K562 (cell line): ENCODE measurements around the gene THAP8. TPM values are rescaled to one million over a fixed set of nuclear protein-coding genes. Genes with fewer than 3 reads are reported as not detected.

Source experiments
- ATAC-seq: fragments of 200-7000 bp; cut with Tn5 transposase; 3 replicates; pipeline ENCODE4 v1.9.1; 2020; ENCODE audit warnings: moderate library complexity
- BruUV-seq: library from RNA; stranded (reverse); fragments of 400-500 nt; replicated peaks from 2 replicates; lab custom pipeline; 2021; lab: Mats Ljungman, UMichigan
- CTCF ChIA-PET: fragments of 300-600 bp; formaldehyde crosslinking; extraction: SDS; loops from one replicate; lab custom pipeline; 2021; ENCODE audit warnings: low intra/inter-chr PET ratio; lab: Yijun Ruan, JAX
- POLR2A ChIA-PET: fragments of 300-600, 350-650 bp; sonication (Branson Sonifier 250); formaldehyde crosslinking; extraction: SDS; loops from one replicate; lab custom pipeline; 2021; ENCODE audit warnings: antibody characterized with exemption, inconsistent platforms; lab: Yijun Ruan, JAX
- DNase-seq, 4 experiments: peaks; one replicate each; pipeline versions ENCODE4 v3.0.0 to v3.0.0-alpha.2; 2011 to 2018; ENCODE audit warnings: low spot score in 3 of 4, mixed read lengths in 3 of 4; ENCODE audit errors: extremely low read depth in 1 of 4
- FAIRE-seq: peaks from 2 replicates; lab custom pipeline; 2011; peaks lifted over from hg19 to GRCh38; lab: Jason Lieb, UNC
- H2AFZ ChIP-seq: 2 replicates; pipeline ENCODE4 v1.6.0; 2011; ENCODE audit warnings: low read depth, low read length, control low read depth, inconsistent platforms
- H3K27ac ChIP-seq: fragments of 200-600 bp; 3 replicates; pipeline ENCODE4 v1.8.0; 2011; ENCODE audit warnings: low read depth, mild to moderate bottlenecking, control low read depth, inconsistent platforms, low read length, moderate library complexity, mixed read lengths; ENCODE audit errors: extremely low read depth
- H3K27me3 ChIP-seq, 2 experiments: fragments of 300-600 bp in 1 of 2; 2 replicates in 1 of 2; 3 replicates in 1 of 2; pipeline versions ENCODE4 v1.6.0 to v1.8.0; 2011; ENCODE audit warnings: inconsistent platforms in 2 of 2, low read length in 2 of 2, mild to moderate bottlenecking in 1 of 2, mixed read lengths in 1 of 2, moderate library complexity in 1 of 2; ENCODE audit not compliant: control insufficient read depth in 2 of 2, insufficient read depth in 2 of 2
- H3K36me3 ChIP-seq: fragments of 300-600 bp; 3 replicates; pipeline ENCODE4 v1.8.0; 2011; ENCODE audit warnings: mild to moderate bottlenecking, low read length, inconsistent platforms; ENCODE audit not compliant: control insufficient read depth, insufficient read depth
- H3K4me1 ChIP-seq, 2 experiments: fragments of 200-600 bp in 1 of 2; replicated peaks in 1 of 2; 2 replicates in 1 of 2; 3 replicates in 1 of 2; pipeline versions ENCODE4 v1.5.1 to v1.8.0; 2011; ENCODE audit warnings: inconsistent platforms in 2 of 2, low read length in 2 of 2, mild to moderate bottlenecking in 1 of 2, mixed read lengths in 1 of 2, moderate library complexity in 1 of 2; ENCODE audit not compliant: control insufficient read depth in 2 of 2, insufficient read depth in 2 of 2
- H3K4me2 ChIP-seq: 2 replicates; pipeline ENCODE4 v1.6.1; 2011; ENCODE audit warnings: low read length, control low read depth, inconsistent platforms, mixed read lengths; ENCODE audit not compliant: insufficient read depth
- H3K4me3 ChIP-seq: fragments of 200-600 bp; sonication (generic), shearing (Covaris generic); 2 replicates; pipeline ENCODE4 v1.5.1; 2016; ENCODE audit warnings: control low read depth, inconsistent platforms
- H3K79me2 ChIP-seq: fragments of 200-600 bp; 3 replicates; pipeline ENCODE4 v1.8.0; 2011; ENCODE audit warnings: low read length, inconsistent platforms; ENCODE audit not compliant: control insufficient read depth, insufficient read depth
- H3K9ac ChIP-seq, 2 experiments: 2 replicates each; pipeline versions ENCODE4 v1.6.0 to v1.6.1; 2011; ENCODE audit warnings: low read depth in 2 of 2, low read length in 2 of 2, control low read depth in 1 of 2, inconsistent platforms in 1 of 2, mild to moderate bottlenecking in 1 of 2, mixed read lengths in 1 of 2; ENCODE audit not compliant: insufficient read depth in 1 of 2
- H3K9me1 ChIP-seq: one replicate; pipeline ENCODE4 v1.6.0; 2011; ENCODE audit warnings: inconsistent platforms, mild to moderate bottlenecking, low read length, moderate library complexity; ENCODE audit not compliant: control insufficient read depth, insufficient read depth
- H3K9me3 ChIP-seq: replicated peaks from 2 replicates; pipeline ENCODE4 v1.5.1; 2011; ENCODE audit warnings: low read depth, low read length, inconsistent platforms; ENCODE audit not compliant: control insufficient read depth, insufficient read depth
- H4K20me1 ChIP-seq: replicated peaks from 2 replicates; pipeline ENCODE4 v1.6.1; 2011; ENCODE audit warnings: low read length, inconsistent platforms, mixed read lengths; ENCODE audit not compliant: control insufficient read depth, insufficient read depth
- CHD7 ChIP-seq: fragments of 200-600 bp; sonication (generic); IDR thresholded peaks from one replicate; pipeline ENCODE4 v1.6.1; 2012; ENCODE audit warnings: mild to moderate bottlenecking, low read depth, low read length, inconsistent platforms
- HNRNPLL ChIP-seq: fragments of 200-400 bp; formaldehyde crosslinking; IDR thresholded peaks from 2 replicates; pipeline ENCODE4 v1.6.1; 2017; ENCODE audit warnings: low read length, low read depth, mild to moderate bottlenecking; ENCODE audit not compliant: poor library complexity, severe bottlenecking
- KDM2B ChIP-seq: fragments of 250-450 bp; sonication (Bioruptor Pico); IDR thresholded peaks from 2 replicates; pipeline ENCODE4 v1.8.0; 2021; ENCODE audit warnings: mild to moderate bottlenecking, moderate library complexity
- MECOM ChIP-seq: fragments of 250-450 bp; sonication (Bioruptor Pico); IDR thresholded peaks from 2 replicates; pipeline ENCODE4 v1.8.0; 2022; ENCODE audit warnings: inconsistent platforms
- MTA3 ChIP-seq: fragments of 450-650 bp; formaldehyde crosslinking; IDR thresholded peaks from 2 replicates; pipeline ENCODE4 v1.6.1; 2017; ENCODE audit warnings: mild to moderate bottlenecking, borderline replicate concordance
- TFE3 ChIP-seq: fragments of 450-650 bp; formaldehyde crosslinking; IDR thresholded peaks from 2 replicates; pipeline ENCODE4 v1.4.0; 2020; ENCODE audit warnings: mild to moderate bottlenecking, mixed read lengths
- ZNF274 ChIP-seq: IDR thresholded peaks from 2 replicates; pipeline ENCODE4 v1.6.1; 2011; ENCODE audit warnings: low read depth, mild to moderate bottlenecking, low read length, moderate library complexity, borderline replicate concordance
- ZNF707 ChIP-seq: fragments of 250-450 bp; sonication (Bioruptor Pico); conservative IDR thresholded peaks from 2 replicates; pipeline ENCODE4 v1.8.0; 2022; ENCODE audit warnings: inconsistent platforms, mild to moderate bottlenecking, moderate library complexity
- ZNF766 ChIP-seq: fragments of 200-800 bp; sonication (Bioruptor generic); conservative IDR thresholded peaks from 2 replicates; pipeline ENCODE4 v1.6.1; 2016; ENCODE audit warnings: missing genetic modification characterization, missing compliant biosample characterization
- WGBS: fragments of 100-300 bp; shearing (Covaris generic); methylation state at CpG from one replicate; pipeline ENCODE4 v1.1.6; 2016; ENCODE audit warnings: low coverage, mixed read lengths; ENCODE audit not compliant: insufficient coverage; ENCODE audit errors: missing lambda C conversion rate; 5-methylcytosine and 5-hydroxymethylcytosine counted together
- in situ Hi-C: fragments of 300-500 bp; cut with MboI; formaldehyde crosslinking; loops from 4 replicates; pipeline ENCODE4 v1.15.0; 2018; ENCODE audit warnings: inconsistent platforms, mixed read lengths
- intact Hi-C: fragments of 100-400 bp; cut with micrococcal nuclease; formaldehyde crosslinking; loops from 2 replicates; pipeline ENCODE4 v1.14.2; 2022
- polyA plus RNA-seq, 8 experiments: library from polyadenylated mRNA; depleted of rRNA in 4 of 8; stranded (reverse) in 5 of 8; unstranded in 3 of 8; fragments of >200 nt; fragmentation: Nextera tagmentation in 2 of 8; fragmentation: Illumina TruSeq in 1 of 8; extraction: Ambion mirVana in 2 of 8; extraction: Trizol in 1 of 8; gene quantifications; 2 replicates each; pipeline versions ENCODE4 v1.2.1 to v1.2.3, GENCODE V29; 2011 to 2014; ENCODE audit warnings: inconsistent platforms in 1 of 8, missing spikeins in 1 of 8
- total RNA-seq, 7 experiments: library from RNA; depleted of rRNA in 6 of 7; stranded (reverse); fragments of >200 nt in 6 of 7; fragmentation: Illumina TruSeq in 2 of 7; extraction: Trizol in 2 of 7; gene quantifications; 2 replicates each; pipeline versions ENCODE4 v1.2.1 to v1.2.3, GENCODE V29; 2011 to 2021; ENCODE audit warnings: low replicate concordance in 1 of 7

Gene THAP8
- total and polyA plus RNA-seq, 9 of the 15 experiments (the other 6 are each of a cell fraction or from before 2014, with no cell fraction given) = 0.11 to 2.0 (median 0.94) TPM

- Histone ChIP-seq H3K79me2 (no peaks in the 10 kb centered on the region), H3K36me3 (0 out of 3 replicates have a peak, but pooled peaks cover 5% of the 10 kb centered on the region), H3K4me3 (no peak overlapping the region), H3K9ac (no peak overlapping the region), H2AFZ (no peak overlapping the region), H3K4me1 (peaks cover 0 to 3% of the 10 kb centered on the region in 2 experiments; a peak in 2 of 5 replicates), H3K9me1 (no peaks in the 10 kb centered on the region), H3K27ac (no peak overlapping the region), H4K20me1 (no peaks in the 10 kb centered on the region), H3K27me3 (no peaks in the 10 kb centered on the region), H3K4me2 (no peak overlapping the region), H3K9me3 (no peaks in the 10 kb centered on the region)
- CTCF ChIA-PET = no interaction called here
- intact Hi-C loops (no loop called here), in situ Hi-C loops (no loop called here)
- TF ChIP-seq CHD7 = no peak
- TF ChIP-seq MECOM = no peak
- TF ChIP-seq HNRNPLL = no peak
- no peak for TF ChIP-seq KDM2B (CRISPR knock-in tag)
- no peak for TF ChIP-seq MTA3
- no peak for TF ChIP-seq ZNF274
- TF ChIP-seq ZNF766 (CRISPR knock-in tag) = no peak
- TF ChIP-seq TFE3 = no peak
- TF ChIP-seq ZNF707 (CRISPR knock-in tag) = no peak
- no TSS peak for BruUV-seq
- 88% methylated on average over 2 of the region's 2 CpGs for WGBS
- ATAC-seq (no peak), DNase-seq (no peak), FAIRE-seq (no peak)
- POLR2A ChIA-PET = interaction anchor here (0.7 kb wide), 1 partner anchor 9 kb away, joined by 3 read pairs; no protein-coding TSS in a partner anchor
Measured at GRCh38 chr19:36043952-36044351, 10.1 kb downstream of the THAP8 start.
